Amniotic epithelial cell (primary cell): ENCODE results near the gene TNFRSF8.

Source experiments
- DNase-seq: peaks from one replicate; pipeline ENCODE4 v3.0.0-alpha.2; 2010; ENCODE audit warnings: low read depth

TNFRSF8 gene

DNA sequence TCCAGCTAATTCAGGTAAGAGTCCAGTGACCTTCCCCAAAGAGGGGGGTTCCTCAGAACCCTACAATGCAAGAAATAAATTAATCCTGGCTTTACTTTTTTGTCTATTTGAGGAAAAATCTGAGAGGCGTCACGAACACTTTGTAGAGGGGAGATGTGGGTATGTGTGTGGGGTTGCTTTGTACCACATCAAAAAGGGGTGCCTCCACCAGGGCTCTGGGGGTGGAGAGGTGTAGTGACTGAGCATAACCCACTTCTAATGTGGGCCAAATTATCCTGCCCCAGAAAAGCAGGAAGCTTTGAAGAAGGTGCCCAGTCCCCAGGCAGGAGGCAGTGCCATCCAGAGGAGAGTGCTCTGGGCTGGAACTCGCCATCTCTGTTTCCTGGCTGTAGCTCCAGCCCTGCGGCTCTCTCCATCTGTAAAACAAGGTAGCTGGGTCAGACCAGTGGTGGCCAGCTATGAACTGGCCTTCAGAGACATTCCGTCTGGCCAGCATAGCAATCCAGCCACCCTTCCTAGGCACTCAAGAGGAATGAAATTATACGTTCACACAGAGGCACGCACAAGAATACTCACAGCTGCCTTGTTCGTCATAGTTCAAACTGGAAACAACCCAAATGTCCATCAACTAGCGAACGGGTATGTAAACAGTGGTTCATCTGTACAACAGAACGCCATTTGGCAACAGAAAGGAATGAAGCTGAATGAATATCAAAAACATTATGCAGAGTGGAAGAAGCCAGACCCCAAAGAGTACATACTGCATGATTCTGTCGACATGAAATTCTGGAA lies 58.3 kb downstream of the TNFRSF8 start:
- DNase-seq: peak; percentile 79

DNA sequence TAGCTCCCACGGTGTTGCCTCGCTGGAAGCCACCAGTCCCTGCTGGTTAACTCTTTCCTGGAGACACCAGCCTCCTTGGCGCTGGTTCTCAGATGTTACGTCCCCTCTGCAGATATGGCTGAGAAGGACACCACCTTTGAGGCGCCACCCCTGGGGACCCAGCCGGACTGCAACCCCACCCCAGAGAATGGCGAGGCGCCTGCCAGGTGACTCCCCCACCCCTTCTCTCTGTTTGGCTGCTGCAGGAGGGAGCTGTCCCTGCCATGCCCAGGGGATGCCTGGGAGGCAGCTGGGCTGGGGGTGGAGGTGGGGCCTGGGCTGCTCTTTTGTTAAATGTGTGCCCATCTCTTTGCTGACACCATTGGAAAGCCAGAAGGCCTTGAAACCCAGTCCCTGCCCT lies 60.1 kb downstream of the TNFRSF8 start:
- no peak for DNase-seq

DNA sequence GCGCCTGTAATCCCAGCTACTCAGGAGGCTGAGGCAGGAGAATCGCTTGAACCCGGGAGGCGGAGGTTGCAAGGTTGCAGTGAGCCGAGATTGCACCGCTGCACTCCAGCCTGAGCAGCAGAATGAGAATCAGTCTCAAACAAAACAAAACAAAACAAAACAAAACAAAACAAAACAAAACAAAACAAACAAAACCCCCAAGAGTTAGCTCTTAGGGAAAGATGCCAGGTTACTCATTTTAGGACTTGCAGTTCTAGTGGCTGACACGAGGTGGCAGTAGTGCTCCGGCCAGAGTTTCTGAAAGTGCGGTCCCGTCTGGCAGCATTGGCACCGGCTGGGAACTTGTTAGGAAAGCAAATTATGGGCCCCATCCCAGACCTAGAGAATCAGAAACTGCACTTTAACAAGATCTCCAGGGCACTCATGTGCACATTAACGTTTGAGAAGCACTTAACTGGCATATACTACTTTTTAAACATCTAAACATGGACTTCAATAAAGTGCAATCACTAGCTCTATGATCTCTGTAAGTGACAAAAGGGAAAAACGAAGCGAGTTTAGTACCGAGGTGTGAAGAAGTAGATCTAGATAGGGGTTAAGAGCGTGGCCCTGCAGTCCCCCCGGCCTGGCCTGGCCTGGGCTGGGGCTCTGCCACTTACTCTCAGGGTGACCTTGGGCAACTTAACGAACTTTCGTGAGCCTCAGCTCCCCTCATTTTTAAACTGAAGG lies 61.8 kb downstream of the TNFRSF8 start:
- peak; percentile 47 for DNase-seq

- no peak for DNase-seq
Measured at GRCh38 chr1:12125422-12126355, 62.6 kb downstream of the TNFRSF8 start.

- no peak for DNase-seq
Measured at GRCh38 chr1:12126781-12127180, 63.7 kb downstream of the TNFRSF8 start.

- no peak for DNase-seq
Measured at GRCh38 chr1:12127206-12127810, 64.2 kb downstream of the TNFRSF8 start.

GRCh38 chr1:12128120-12128519 lies 65.0 kb downstream of the TNFRSF8 start:
- no peak for DNase-seq

- DNase-seq: no peak
Measured at GRCh38 chr1:12129624-12130023, 66.5 kb downstream of the TNFRSF8 start.

DNA sequence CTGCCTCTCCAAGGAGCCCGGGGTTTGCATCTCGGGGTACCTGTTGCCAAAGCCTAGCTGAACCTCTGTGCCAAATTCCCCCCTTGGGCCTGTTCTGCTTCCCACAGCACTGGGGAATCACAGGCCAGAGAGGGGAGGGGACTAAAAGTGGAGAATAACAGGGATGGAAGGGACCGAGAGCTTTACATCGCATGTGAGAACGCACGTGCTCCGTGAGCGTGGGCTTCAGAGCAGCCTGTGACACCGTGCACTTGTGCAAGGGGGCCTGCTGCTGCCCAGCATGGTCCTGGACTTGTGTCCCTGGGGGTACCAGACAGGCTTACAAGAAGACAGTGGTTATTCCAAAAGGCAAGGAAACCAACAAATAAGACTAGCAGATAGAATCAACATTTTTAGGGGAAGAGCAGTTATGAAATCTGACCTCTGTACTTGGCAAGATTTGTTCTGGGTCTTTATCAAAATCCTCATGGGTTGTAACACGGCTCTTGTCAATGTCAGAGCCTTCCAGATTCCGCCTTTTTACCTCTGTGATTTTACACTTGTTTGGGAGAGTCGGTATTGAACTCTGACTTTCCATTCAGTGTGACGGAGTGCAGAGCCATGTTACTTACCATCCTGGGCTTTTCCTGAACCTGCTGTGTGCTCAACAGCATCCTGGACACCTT lies 67.5 kb downstream of the TNFRSF8 start:
- DNase-seq: no peak

DNA sequence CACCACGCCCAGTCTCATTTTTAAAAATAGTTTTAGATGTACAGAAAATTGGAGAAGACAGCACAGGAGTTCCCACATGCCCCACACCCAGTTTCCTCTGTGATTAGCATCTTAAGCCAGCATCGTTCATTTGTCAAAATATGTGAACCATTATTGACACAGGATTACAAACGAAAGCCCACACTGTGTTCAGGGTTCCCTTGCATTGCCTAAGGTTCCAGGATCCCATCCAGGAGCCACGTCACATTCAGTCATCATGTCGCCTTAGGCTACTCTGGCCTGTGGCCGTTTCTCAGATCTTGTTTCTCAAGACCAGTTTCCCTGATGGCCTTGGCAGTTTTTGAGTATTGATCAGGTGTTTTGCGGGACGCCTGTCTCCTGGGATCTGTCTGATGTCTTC lies 69.0 kb downstream of the TNFRSF8 start:
- DNase-seq: no peak

DNA sequence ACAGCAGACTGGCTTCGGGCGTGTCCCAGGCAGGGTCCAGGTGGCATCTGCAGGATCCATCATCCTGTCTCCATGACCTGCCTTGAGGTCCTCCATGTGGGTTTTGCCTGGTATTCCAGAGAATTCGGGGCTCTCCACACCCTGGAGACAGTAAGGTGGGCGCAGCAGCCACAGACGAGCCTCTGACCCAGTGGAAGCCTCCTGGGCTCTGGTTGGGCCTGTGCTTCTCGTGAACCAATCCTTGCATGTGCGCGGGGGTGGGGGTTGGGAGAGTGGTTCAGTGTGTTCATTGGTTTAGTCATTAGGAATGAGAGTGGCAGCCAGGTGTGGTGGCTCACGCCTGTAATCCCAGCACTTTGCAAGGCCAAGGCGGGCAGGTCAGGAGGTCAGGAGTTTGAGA lies 71.6 kb downstream of the TNFRSF8 start:
- no peak for DNase-seq

DNA sequence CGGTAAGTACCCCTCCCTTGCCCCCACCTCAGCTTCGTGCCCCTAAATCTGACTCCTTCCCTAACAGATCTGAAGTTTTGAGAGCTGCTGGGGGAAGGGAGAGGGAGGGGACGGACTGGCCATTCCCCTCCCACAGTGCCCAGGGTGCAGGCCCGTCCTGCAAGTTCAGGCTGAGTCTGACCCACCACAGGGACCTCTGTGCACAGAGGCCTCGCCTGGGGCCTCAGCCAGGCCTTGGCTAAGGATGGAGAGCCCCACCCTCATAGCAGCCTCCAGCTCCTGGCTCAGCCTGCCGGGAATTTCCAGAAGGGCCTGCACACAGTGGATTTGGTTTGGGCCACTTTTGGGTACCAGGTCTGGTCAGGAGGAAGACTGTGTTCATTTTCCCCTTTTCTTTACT lies 72.5 kb downstream of the TNFRSF8 start:
- no peak for DNase-seq

GRCh38 chr1:12136916-12137610 lies 74.0 kb downstream of the TNFRSF8 start:
- DNase-seq: peak; percentile 25

DNA sequence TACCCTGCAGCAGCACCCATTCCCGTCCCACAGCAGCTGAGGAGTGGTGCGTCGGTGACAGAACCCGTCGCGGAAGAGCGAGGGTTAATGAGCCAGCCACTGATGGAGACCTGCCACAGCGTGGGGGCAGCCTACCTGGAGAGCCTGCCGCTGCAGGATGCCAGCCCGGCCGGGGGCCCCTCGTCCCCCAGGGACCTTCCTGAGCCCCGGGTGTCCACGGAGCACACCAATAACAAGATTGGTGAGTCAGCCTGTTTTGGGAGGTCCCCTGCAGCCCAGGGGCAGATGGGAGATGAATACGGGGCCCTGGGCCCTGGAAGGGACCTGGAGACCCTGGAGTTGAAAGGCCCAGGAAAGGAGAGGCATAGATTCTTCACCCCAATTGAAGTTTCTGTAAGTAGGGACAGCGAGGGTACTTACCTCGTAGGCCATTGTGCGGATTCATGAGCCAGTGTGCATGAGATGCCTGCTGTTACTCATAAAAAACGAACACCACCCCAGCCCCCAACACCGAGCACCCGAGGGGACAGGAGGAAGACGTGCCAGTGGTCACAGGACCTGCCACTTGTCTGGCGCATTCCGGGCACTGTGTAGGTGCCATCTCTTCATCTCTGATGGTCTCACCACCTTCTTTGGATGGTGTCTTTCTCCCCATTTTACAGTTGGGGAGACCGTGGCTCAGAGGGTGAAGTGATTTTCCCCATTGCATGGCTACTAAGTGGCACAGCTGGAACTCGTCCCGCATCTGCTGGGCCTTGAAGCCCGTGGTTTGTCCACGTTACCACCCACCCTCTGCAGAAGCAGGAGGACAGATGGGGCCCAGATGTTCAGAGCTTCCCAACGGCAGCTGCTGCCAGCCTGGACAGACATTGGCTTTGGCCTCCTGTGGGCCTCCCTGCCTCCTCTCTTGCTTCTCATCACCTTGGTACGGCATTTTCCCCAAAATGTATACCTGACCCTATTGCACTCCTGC lies 75.4 kb downstream of the TNFRSF8 start:
- DNase-seq: no peak

DNA sequence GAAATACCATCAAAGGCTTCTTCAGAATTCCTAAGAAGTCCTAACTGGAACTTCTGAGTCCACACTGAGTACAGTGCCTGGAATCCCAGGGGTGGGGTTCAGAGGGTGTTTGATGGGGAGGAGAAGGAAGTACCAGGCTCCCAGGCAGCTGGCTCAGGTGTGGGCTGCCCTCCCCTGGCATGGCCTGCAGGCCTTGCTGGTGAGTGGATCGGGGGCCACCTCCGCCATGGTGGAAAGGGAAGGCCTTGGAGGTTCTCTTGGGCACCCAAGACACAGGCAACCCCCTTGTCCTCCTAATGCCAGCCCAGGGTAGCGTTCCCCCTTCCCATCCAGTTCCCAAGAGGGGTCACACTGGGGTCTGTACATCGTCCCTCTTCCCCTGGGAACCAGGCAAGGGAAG lies 76.9 kb downstream of the TNFRSF8 start:
- no peak for DNase-seq

GRCh38 chr1:12140515-12141162 lies 77.5 kb downstream of the TNFRSF8 start:
- no peak for DNase-seq

DNA sequence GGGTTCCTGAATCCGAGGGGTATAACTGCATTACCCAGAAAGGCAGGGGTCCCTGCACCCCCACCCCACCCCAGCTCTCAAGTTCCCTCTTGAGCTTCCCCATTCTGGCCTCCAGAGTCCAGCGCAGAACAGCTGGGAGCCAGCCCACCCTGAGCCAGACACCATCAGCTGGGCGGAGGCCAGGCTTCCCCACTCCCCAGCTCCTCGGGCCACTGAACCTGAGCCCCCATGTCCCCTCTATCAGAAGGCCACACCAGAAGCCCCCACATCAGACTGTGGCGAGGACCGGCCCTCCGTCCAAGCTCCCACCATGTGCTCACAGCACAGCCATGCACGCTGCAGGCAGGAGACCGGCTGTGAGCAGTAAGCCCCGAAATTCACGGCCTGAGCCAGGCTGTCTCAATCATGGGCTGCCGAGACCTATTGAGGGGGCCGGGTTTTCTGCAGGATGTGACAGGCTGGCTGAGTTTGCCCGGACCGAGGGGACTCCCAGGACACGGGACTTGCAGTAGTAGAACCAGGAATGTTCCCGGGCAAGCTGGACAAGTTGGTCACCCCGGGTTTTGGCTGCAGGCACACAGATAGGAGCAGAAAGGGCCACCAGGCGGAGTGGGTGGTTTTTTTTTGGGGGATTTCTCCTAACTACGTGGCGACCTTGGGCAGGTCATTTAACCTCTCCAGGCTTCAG lies 78.2 kb downstream of the TNFRSF8 start:
- no peak for DNase-seq

GRCh38 chr1:12142141-12142823 lies 79.2 kb downstream of the TNFRSF8 start:
- DNase-seq: no peak
